Measurements from ENCODE around the gene ZEB1. TPM values are rescaled to one million over a fixed set of nuclear protein-coding genes. Genes with fewer than 3 reads are reported as not detected.

ZEB1 gene
- 187 TPM for total RNA-seq

GRCh38 chr10:31318854-31319601 is at the start of gene ZEB1:
Gene ZEB1, plus strand, starts transcription at chr10:31319216. Its CDS starts 19 bp downstream, at chr10:31319235.
- ATAC-seq, result peak; percentile 80
- intact Hi-C loops (cut with DNase I), result no loop called here
- DNase-seq (ENCODE audit: low spot score), result peak; percentile 92

- intact Hi-C loops (cut with DNase I), result no loop called here
- no peak for DNase-seq (ENCODE audit: low spot score)
Observed at GRCh38 chr10:31270954-31271353, 48.1 kb upstream of the ZEB1 start.

GRCh38 chr10:31272841-31273240 is 46.2 kb upstream of the ZEB1 start:
- intact Hi-C loops (cut with DNase I), result no loop called here
- no peak for ATAC-seq

More at GRCh38 chr10:31270954-31271353, 48.1 kb upstream of the ZEB1 start:
- ATAC-seq, result no peak

GRCh38 chr10:31273789-31274188 is 45.2 kb upstream of the ZEB1 start:
- intact Hi-C loops (cut with DNase I), result no loop called here
- DNase-seq (ENCODE audit: low spot score) (no peak), ATAC-seq (no peak)

More at GRCh38 chr10:31272841-31273240, 46.2 kb upstream of the ZEB1 start:
- DNase-seq (ENCODE audit: low spot score), result no peak

- ATAC-seq, result no peak
- intact Hi-C loops (cut with DNase I), result no loop called here
- no peak for DNase-seq (ENCODE audit: low spot score)
Observed at GRCh38 chr10:31274310-31274709, 44.7 kb upstream of the ZEB1 start.

GRCh38 chr10:31278279-31278941 is 40.6 kb upstream of the ZEB1 start:
- intact Hi-C loops (cut with DNase I), result no loop called here
- ATAC-seq (no peak), DNase-seq (ENCODE audit: low spot score) (no peak)

- ATAC-seq, result no peak
- DNase-seq (ENCODE audit: low spot score), result no peak
- intact Hi-C loops (cut with DNase I), result no loop called here
Observed at GRCh38 chr10:31280972-31281371, 38.0 kb upstream of the ZEB1 start.

GRCh38 chr10:31288001-31288400 is 31.0 kb upstream of the ZEB1 start:
- DNase-seq (ENCODE audit: low spot score) (no peak), ATAC-seq (no peak)
- intact Hi-C loops (cut with DNase I), result no loop called here

- intact Hi-C loops (cut with DNase I), result no loop called here
- no peak for ATAC-seq
Observed at GRCh38 chr10:31288962-31289361, 30.1 kb upstream of the ZEB1 start.

GRCh38 chr10:31290386-31290785 is 28.6 kb upstream of the ZEB1 start:
- DNase-seq (ENCODE audit: low spot score) (no peak), ATAC-seq (no peak)
- intact Hi-C loops (cut with DNase I), result no loop called here

More at GRCh38 chr10:31288962-31289361, 30.1 kb upstream of the ZEB1 start:
- DNase-seq (ENCODE audit: low spot score), result no peak

GRCh38 chr10:31291123-31291522 is 27.9 kb upstream of the ZEB1 start:
- intact Hi-C loops (cut with DNase I), result no loop called here
- ATAC-seq (no peak), DNase-seq (ENCODE audit: low spot score) (no peak)

- no peak for ATAC-seq
- intact Hi-C loops (cut with DNase I), result no loop called here
- no peak for DNase-seq (ENCODE audit: low spot score)
Observed at GRCh38 chr10:31294558-31294957, 24.5 kb upstream of the ZEB1 start.

- ATAC-seq (no peak), DNase-seq (ENCODE audit: low spot score) (no peak)
- intact Hi-C loops (cut with DNase I), result no loop called here
Observed at GRCh38 chr10:31296754-31297153, 22.3 kb upstream of the ZEB1 start.

GRCh38 chr10:31299119-31299518 is 19.9 kb upstream of the ZEB1 start:
- intact Hi-C loops (cut with DNase I), result no loop called here
- no peak for ATAC-seq
- no peak for DNase-seq (ENCODE audit: low spot score)

- DNase-seq (ENCODE audit: low spot score) (no peak), ATAC-seq (no peak)
- intact Hi-C loops (cut with DNase I), result no loop called here
Observed at GRCh38 chr10:31303212-31303611, 15.8 kb upstream of the ZEB1 start.

- intact Hi-C loops (cut with DNase I), result no loop called here
- ATAC-seq (no peak), DNase-seq (ENCODE audit: low spot score) (no peak)
Observed at GRCh38 chr10:31304291-31304970, 14.6 kb upstream of the ZEB1 start.

GRCh38 chr10:31313396-31313795 is 5.6 kb upstream of the ZEB1 start:
- intact Hi-C loops (cut with DNase I), result no loop called here
- ATAC-seq, result no peak
- no peak for DNase-seq (ENCODE audit: low spot score)

GRCh38 chr10:31314256-31315150 is 4.5 kb upstream of the ZEB1 start:
- no peak for ATAC-seq
- intact Hi-C loops (cut with DNase I), result no loop called here

GRCh38 chr10:31315453-31315852 is 3.6 kb upstream of the ZEB1 start:
- ATAC-seq (no peak), DNase-seq (ENCODE audit: low spot score) (no peak)
- intact Hi-C loops (cut with DNase I), result no loop called here

More at GRCh38 chr10:31314256-31315150, 4.5 kb upstream of the ZEB1 start:
- DNase-seq (ENCODE audit: low spot score), result no peak
